Uterine smooth muscle cell (primary cell): ENCODE results near the gene CELF5. TPM values are rescaled to one million over a fixed set of nuclear protein-coding genes. Genes with fewer than 3 reads are reported as not detected.

Source experiments
- total RNA-seq: library from RNA; depleted of rRNA; stranded (reverse); fragments of >200 nt; gene quantifications from 2 replicates; pipeline ENCODE4 v1.2.3, GENCODE V29; 2014

CELF5 gene
- total RNA-seq, result not detected in 2 replicates

DNA sequence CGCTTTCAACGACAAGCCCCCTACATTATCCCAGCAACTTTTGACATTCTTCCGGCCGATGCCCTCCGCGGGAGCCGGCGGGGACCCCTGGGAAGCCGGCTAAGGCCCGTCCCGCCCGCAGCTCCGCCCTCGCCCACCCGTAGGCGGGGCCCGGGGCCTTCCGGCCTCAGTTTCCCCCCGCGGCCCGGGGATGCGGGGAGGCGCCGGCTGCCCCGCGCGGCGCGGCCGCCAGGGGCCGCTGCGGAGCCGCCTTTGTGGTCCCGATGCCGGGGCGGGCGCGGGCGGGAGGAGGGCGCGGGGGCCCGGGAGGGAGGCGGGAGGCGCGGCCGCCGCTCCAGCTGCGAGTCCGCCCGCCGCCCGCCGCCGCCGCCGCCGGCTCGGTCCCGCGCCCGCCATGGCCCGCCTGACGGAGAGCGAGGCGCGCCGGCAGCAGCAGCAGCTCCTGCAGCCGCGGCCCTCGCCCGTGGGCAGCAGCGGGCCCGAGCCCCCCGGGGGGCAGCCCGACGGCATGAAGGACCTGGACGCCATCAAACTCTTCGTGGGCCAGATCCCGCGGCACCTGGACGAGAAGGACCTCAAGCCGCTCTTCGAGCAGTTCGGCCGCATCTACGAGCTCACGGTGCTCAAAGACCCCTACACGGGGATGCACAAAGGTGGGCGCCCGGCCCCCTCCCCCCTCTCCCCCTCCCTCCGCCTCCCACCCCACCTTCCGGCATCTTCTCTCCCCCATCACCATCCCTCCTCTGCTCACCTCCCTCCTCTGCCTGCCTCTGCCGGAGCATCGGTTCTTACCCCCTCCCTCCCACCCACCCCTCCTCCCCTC lies at the start of gene CELF5:
Gene CELF5, plus strand, starts transcription at position 316 of the 823 bp plus-strand sequence. Its CDS starts 79 bp downstream, at position 395.

DNA sequence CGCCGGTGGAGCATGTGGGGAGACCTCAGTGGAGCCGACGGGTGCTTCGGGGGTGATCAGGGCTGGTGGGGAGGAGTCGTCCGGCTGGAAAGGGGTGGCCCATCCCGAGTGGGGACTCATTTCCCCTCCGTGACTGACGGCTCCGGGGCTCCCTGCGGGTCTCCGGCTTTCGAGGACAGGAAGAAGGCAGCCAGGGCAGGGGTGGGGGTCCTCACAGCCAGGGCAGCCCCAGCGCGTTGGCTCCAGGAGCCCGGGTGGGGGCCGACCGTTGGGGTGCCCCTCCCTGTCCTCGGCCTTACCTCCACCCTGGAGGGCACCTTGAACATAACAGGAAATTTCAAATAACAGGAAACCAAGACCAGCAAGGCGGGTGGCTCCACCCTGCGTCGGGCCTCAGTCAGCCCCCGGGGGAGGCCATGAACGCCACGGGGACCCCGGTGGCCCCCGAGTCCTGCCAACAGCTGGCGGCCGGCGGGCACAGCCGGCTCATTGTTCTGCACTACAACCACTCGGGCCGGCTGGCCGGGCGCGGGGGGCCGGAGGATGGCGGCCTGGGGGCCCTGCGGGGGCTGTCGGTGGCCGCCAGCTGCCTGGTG lies 46.0 kb upstream of the CELF5 start, which contains the start of gene S1PR4:
Gene S1PR4, plus strand, starts transcription at position 393 of the 596 bp plus-strand sequence. Its CDS starts 24 bp downstream, at position 417.

DNA sequence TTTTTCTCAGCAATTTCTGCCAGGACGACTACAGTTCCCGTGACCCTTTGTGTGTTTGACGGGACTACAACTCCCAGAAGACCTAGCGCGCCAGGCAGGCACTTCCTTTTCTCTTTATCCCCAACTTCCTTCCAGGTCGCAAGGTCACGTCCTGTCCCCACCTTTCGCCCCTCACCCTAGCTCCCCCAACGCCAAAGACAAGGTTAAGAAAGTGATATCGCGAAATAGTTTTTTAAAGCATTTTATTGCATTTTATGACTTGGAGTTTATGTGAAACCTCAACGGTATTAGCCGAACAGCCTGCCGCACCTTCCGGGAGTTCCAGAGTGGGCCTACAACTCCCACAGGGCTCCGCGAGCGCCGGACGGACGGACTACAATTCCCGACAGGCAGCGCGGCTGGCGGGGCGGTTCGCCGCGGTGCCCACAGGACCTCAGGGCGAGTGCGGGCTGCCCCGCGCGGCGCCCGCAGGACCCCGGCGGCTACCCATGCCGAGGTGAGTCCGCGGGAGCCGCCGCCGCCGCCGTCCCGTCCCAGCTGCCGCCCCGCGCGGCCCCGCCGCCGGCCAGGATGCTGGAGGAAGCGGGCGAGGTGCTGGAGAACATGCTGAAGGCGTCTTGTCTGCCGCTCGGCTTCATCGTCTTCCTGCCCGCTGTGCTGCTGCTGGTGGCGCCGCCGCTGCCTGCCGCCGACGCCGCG lies 38.9 kb upstream of the CELF5 start, which contains the start of gene NCLN:
Gene NCLN, plus strand, starts transcription at position 470 of the 699 bp plus-strand sequence. Its CDS starts 101 bp downstream, at position 571.

Other genes with a start within 250 kb of the CELF5 start
- 0.12 and 0.33 TPM in 2 replicates for gene TLE6, start 247.1 kb upstream of the CELF5 start, total RNA-seq
- 0.33 and 1.7 TPM in 2 replicates for gene TLE2, start 195.4 kb upstream of the CELF5 start, total RNA-seq
- gene TLE5, start 162.2 kb upstream of the CELF5 start, total RNA-seq, result 88.9 and 127 TPM in 2 replicates
- 66.1 and 71.6 TPM in 2 replicates for gene GNA11, start 130.3 kb upstream of the CELF5 start, total RNA-seq
- 0.11 and 0.50 TPM in 2 replicates for gene GNA15, start 88.6 kb upstream of the CELF5 start, total RNA-seq
- under 0.01 TPM in 1 of 2 replicates, not detected in the other for gene S1PR4, start 45.9 kb upstream of the CELF5 start, total RNA-seq
- 67.2 and 85.1 TPM in 2 replicates for gene NCLN, start 38.7 kb upstream of the CELF5 start, total RNA-seq
- 65.7 and 67.1 TPM in 2 replicates for gene NFIC, start 141.9 kb downstream of the CELF5 start, total RNA-seq